Activated naive CD4-positive, alpha-beta T cell treated with anti-CD3 and anti-CD28 coated beads for 36 hours (primary cell): ENCODE measurements around the gene NBEA. TPM values are rescaled to one million over a fixed set of nuclear protein-coding genes. Genes with fewer than 3 reads are reported as not detected.

Experiments
- CTCF ChIA-PET: fragments of 350-600 bp; sonication (Branson Sonifier 250); formaldehyde crosslinking; loops from one replicate; lab custom pipeline; 2021; ENCODE audit warnings: antibody characterized with exemption; lab: Charles Lee
- DNase-seq: peaks from one replicate; pipeline ENCODE4 v3.0.0-alpha.2; 2020
- H3K27ac Mint-ChIP-seq: one replicate; pipeline ENCODE4 v1.8.0; 2021; ENCODE audit warnings: mild to moderate bottlenecking, mixed read lengths
- H3K27me3 Mint-ChIP-seq: one replicate; pipeline ENCODE4 v1.8.0; 2021; ENCODE audit warnings: low read depth, mixed read lengths
- H3K36me3 Mint-ChIP-seq: one replicate; pipeline ENCODE4 v1.8.0; 2021; ENCODE audit warnings: low read depth, mixed read lengths
- H3K4me1 Mint-ChIP-seq: one replicate; pipeline ENCODE4 v1.8.0; 2021; ENCODE audit warnings: low read depth, mixed read lengths
- H3K4me3 Mint-ChIP-seq: one replicate; pipeline ENCODE4 v1.8.0; 2021; ENCODE audit warnings: mild to moderate bottlenecking, moderate library complexity, mixed read lengths
- H3K9me3 Mint-ChIP-seq: one replicate; pipeline ENCODE4 v1.8.0; 2021; ENCODE audit warnings: mixed read lengths
- intact Hi-C: fragments of 100-400 bp; cut with micrococcal nuclease; formaldehyde crosslinking; loops from one replicate; pipeline ENCODE4 v1.15.1; 2023
- total RNA-seq, 2 experiments: library from RNA; stranded (reverse); gene quantifications; one replicate each; pipeline ENCODE4 v1.2.3, GENCODE V29; 2021

The NBEA gene
- total RNA-seq, 2 experiments from 2014 or later = 0.26 to 0.67 TPM

- H3K27me3 Mint-ChIP-seq = no peaks in the 10 kb centered on the region
- DNase-seq = no peak
These were observed 336.8 kb downstream of the NBEA start for GRCh38 chr13:35278917-35279316.

DNA sequence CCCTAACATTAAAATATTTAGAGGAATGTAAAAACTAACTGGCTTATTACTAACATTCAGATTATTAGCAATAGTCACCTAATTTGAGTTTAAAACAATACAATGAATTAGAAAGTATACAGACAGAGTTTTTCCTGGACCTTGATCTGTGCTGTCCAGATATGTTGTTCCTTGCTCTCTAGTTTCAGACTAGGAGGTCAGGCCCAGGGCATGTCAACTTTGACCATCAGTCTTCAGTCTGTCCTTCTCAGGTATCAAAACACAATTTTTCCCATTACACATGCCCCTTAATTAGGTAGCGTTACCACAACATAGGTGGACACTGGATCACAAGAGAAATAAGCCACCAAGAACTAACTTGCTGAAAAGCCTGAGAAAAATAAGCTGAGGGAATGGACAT, 337.4 kb downstream of the NBEA start:
- no peaks in the 10 kb centered on the region for H3K36me3 Mint-ChIP-seq
- DNase-seq = no peak
- intact Hi-C loops = no loop called here
- no peaks in the 10 kb centered on the region for H3K27me3 Mint-ChIP-seq
- no peaks in the 10 kb centered on the region for H3K9me3 Mint-ChIP-seq
- no peaks in the 10 kb centered on the region for H3K4me1 Mint-ChIP-seq
- H3K4me3 Mint-ChIP-seq = no peak overlapping the region
- CTCF ChIA-PET = no interaction called here
- H3K27ac Mint-ChIP-seq = no peak overlapping the region

More at GRCh38 chr13:35278917-35279316, 336.8 kb downstream of the NBEA start:
- H3K4me3 Mint-ChIP-seq = no peak overlapping the region
- CTCF ChIA-PET = no interaction called here
- peaks cover 2% of the 10 kb centered on the region for H3K9me3 Mint-ChIP-seq
- intact Hi-C loops = no loop called here
- H3K4me1 Mint-ChIP-seq = no peaks in the 10 kb centered on the region
- H3K36me3 Mint-ChIP-seq = no peaks in the 10 kb centered on the region
- no peak overlapping the region for H3K27ac Mint-ChIP-seq

GRCh38 chr13:35283856-35284255, 341.8 kb downstream of the NBEA start:
- no peaks in the 10 kb centered on the region for H3K27me3 Mint-ChIP-seq
- no peaks in the 10 kb centered on the region for H3K9me3 Mint-ChIP-seq
- CTCF ChIA-PET = no interaction called here
- H3K36me3 Mint-ChIP-seq = no peaks in the 10 kb centered on the region
- H3K27ac Mint-ChIP-seq = no peak overlapping the region
- intact Hi-C loops = no loop called here
- DNase-seq = no peak
- H3K4me3 Mint-ChIP-seq = no peak overlapping the region
- H3K4me1 Mint-ChIP-seq = no peaks in the 10 kb centered on the region

GRCh38 chr13:35285677-35286076, 343.6 kb downstream of the NBEA start:
- no peak overlapping the region for H3K4me3 Mint-ChIP-seq
- H3K36me3 Mint-ChIP-seq = no peaks in the 10 kb centered on the region
- H3K9me3 Mint-ChIP-seq = no peaks in the 10 kb centered on the region
- CTCF ChIA-PET = no interaction called here
- no peaks in the 10 kb centered on the region for H3K27me3 Mint-ChIP-seq
- intact Hi-C loops = no loop called here
- no peak overlapping the region for H3K27ac Mint-ChIP-seq
- no peak for DNase-seq
- H3K4me1 Mint-ChIP-seq = no peaks in the 10 kb centered on the region

DNA sequence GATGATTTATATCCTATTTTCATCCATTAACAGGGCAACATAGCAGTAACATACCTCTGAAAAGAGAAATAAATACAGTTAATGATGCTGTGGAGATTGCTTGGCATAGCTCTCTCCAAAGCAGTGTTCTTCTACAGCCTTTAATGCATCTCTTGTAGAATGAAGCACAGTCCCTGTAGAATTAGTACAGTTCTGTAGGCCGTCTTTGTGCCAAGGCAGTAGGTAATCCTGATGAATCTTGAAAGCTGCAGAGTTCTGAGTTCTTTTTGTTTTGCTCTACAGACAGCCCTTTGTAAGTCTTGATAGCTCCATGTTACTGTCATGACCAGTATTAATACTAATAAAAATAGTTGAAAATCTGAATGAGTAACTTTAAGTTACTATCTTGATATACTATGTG, 350.3 kb downstream of the NBEA start:
- no peak for DNase-seq
- Mint-ChIP-seq H3K36me3 (no peaks in the 10 kb centered on the region), H3K27ac (no peak overlapping the region), H3K4me1 (no peaks in the 10 kb centered on the region), H3K9me3 (no peaks in the 10 kb centered on the region), H3K4me3 (no peak overlapping the region), H3K27me3 (no peaks in the 10 kb centered on the region)
- CTCF ChIA-PET = no interaction called here
- intact Hi-C loops = no loop called here

DNA sequence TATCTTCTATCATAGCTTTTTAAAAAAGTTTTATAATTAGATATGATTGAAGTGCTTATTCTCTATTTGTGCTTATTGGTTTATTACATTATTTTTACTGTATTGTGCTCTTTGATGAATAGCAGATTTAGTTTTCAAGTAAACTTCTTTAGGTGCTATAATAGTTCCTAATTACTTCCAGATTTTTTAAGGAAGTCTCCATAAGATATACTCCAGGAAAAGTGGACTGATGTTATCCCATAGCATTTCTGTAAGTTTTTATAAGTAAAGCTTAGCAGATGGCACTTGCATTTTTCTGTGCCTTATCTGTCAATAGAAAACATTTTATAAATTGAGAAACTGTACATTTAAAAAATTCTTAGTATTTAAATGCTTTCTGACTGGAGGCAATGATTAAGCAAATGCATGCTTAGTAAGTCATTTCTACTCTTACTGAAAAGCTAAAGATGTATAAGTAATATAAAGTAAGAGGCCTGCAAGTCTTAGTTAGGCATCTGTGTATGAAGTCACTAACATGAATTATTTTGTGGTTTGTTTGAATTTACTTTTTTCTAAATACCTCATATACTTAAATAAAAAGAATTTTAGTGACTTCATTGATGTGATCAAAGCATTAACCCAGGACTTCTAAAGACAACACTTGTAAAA, 351.6 kb downstream of the NBEA start:
- Mint-ChIP-seq H3K27me3 (no peaks in the 10 kb centered on the region), H3K36me3 (no peaks in the 10 kb centered on the region), H3K4me3 (no peak overlapping the region), H3K27ac (no peak overlapping the region), H3K4me1 (no peaks in the 10 kb centered on the region), H3K9me3 (no peaks in the 10 kb centered on the region)
- intact Hi-C loops = no loop called here
- DNase-seq = no peak
- CTCF ChIA-PET = no interaction called here

GRCh38 chr13:35309706-35310105, 367.6 kb downstream of the NBEA start:
- CTCF ChIA-PET = no interaction called here
- no peak overlapping the region for H3K4me3 Mint-ChIP-seq
- no peaks in the 10 kb centered on the region for H3K9me3 Mint-ChIP-seq
- no peaks in the 10 kb centered on the region for H3K36me3 Mint-ChIP-seq
- no peak overlapping the region for H3K27ac Mint-ChIP-seq
- no peaks in the 10 kb centered on the region for H3K4me1 Mint-ChIP-seq
- DNase-seq = no peak
- no peaks in the 10 kb centered on the region for H3K27me3 Mint-ChIP-seq
- intact Hi-C loops = no loop called here

DNA sequence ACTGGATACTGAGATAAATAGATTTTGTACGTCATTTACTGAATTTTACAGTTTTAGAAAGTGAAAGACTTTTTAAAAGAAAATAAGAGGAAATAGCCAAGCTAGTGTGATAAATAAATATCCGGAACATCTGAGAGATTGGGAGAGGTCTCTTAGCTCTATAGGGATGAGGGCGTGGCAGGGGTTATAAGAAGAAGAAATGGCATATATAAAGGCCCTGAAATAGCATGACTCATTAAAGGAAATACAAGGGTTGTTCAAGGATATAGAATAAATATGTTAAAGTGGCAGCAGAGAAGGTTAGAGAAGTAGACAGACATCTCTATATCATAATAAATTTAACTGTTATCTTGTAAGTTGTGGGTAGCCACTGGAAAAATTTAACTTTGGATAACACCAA, 390.1 kb downstream of the NBEA start:
- intact Hi-C loops = no loop called here
- DNase-seq = no peak
- H3K9me3 Mint-ChIP-seq = peaks cover 4% of the 10 kb centered on the region
- no peak overlapping the region for H3K27ac Mint-ChIP-seq
- no peaks in the 10 kb centered on the region for H3K4me1 Mint-ChIP-seq
- H3K36me3 Mint-ChIP-seq = peaks cover 1% of the 10 kb centered on the region
- H3K27me3 Mint-ChIP-seq = no peaks in the 10 kb centered on the region
- CTCF ChIA-PET = interaction anchor here (0.7 kb wide), 1 partner anchor 76 kb away, joined by 3 read pairs; no protein-coding TSS in a partner anchor
- no peak overlapping the region for H3K4me3 Mint-ChIP-seq

DNA sequence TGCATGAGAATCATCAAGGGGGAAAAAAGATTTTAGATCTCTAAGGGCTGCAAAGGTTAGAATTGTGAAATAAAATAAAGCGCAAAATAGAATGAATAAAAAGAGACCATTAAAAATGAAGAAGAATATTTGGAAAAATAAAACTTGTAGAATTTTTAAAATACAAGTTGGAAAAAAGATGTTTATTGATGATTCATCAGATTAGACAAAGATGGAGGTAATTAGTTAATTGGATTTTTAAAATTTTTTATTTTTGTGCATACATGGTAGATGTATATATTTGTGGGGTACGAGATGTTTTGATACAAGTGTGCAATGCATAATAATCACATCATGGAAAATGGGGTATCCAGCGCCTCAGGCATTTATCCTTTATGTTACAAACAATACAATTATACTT, 391.1 kb downstream of the NBEA start:
- H3K9me3 Mint-ChIP-seq = peaks cover 4% of the 10 kb centered on the region
- H3K27ac Mint-ChIP-seq = no peak overlapping the region
- no peak overlapping the region for H3K4me3 Mint-ChIP-seq
- intact Hi-C loops = no loop called here
- peaks cover 1% of the 10 kb centered on the region for H3K36me3 Mint-ChIP-seq
- H3K4me1 Mint-ChIP-seq = no peaks in the 10 kb centered on the region
- DNase-seq = no peak
- CTCF ChIA-PET = no interaction called here
- no peaks in the 10 kb centered on the region for H3K27me3 Mint-ChIP-seq

DNA sequence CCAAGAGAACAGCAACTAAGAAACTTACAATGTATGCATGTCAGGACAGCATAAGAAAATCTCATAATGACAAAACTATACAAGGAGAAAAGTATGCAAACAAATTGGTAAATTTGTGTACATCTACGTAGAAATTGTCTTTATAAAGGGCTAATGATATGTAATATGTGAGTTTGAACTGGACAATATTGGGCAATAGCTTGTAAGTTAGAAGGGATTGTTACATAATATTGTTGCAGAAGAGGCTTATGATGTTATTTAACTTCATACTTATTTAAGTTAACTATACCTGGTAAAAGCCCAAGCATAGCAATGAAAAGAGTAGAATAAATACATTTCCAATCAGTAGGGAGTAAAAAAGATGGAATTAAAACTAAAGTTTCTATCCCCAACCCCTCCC, 400.4 kb downstream of the NBEA start:
- Mint-ChIP-seq H3K9me3 (no peaks in the 10 kb centered on the region), H3K27ac (no peak overlapping the region), H3K27me3 (no peaks in the 10 kb centered on the region), H3K4me1 (no peaks in the 10 kb centered on the region), H3K4me3 (no peak overlapping the region), H3K36me3 (no peaks in the 10 kb centered on the region)
- DNase-seq = no peak
- CTCF ChIA-PET = no interaction called here
- intact Hi-C loops = no loop called here

- intact Hi-C loops = no loop called here
- CTCF ChIA-PET = no interaction called here
- H3K36me3 Mint-ChIP-seq = no peaks in the 10 kb centered on the region
- H3K9me3 Mint-ChIP-seq = no peaks in the 10 kb centered on the region
- no peak overlapping the region for H3K4me3 Mint-ChIP-seq
- H3K27ac Mint-ChIP-seq = no peak overlapping the region
- no peaks in the 10 kb centered on the region for H3K27me3 Mint-ChIP-seq
- H3K4me1 Mint-ChIP-seq = no peaks in the 10 kb centered on the region
- no peak for DNase-seq
These were observed 401.3 kb downstream of the NBEA start for GRCh38 chr13:35343417-35343816.

DNA sequence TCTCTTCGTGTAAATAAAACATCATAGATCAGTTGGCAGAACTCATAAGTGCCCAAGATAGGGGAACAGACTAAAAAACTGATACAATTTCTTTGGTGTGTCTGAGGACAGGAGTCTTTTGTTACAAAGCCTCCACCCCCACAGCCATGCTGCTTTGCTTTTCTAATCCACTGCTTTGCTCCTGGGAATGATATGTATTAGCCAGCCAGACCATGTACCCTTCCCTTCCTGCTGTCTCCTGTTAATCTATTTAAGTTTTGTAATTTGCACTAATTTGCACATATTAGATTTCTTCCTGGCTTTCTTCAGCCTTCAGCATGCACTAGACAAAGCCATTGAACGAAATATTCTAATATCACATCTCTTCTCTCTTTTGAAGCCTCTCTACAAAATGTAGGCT, 403.9 kb downstream of the NBEA start:
- Mint-ChIP-seq H3K27me3 (no peaks in the 10 kb centered on the region), H3K36me3 (no peaks in the 10 kb centered on the region), H3K27ac (no peak overlapping the region), H3K9me3 (no peaks in the 10 kb centered on the region), H3K4me3 (no peak overlapping the region), H3K4me1 (no peaks in the 10 kb centered on the region)
- CTCF ChIA-PET = interaction anchor here (0.6 kb wide), 1 partner anchor 14 kb away, joined by 3 read pairs; no protein-coding TSS in a partner anchor
- intact Hi-C loops = no loop called here
- no peak for DNase-seq

- DNase-seq = no peak
- CTCF ChIA-PET = interaction anchor here (0.6 kb wide), 2 partner anchors 9 to 14 kb away, joined by 3 read pairs; no protein-coding TSS in a partner anchor
- Mint-ChIP-seq H3K27me3 (no peaks in the 10 kb centered on the region), H3K9me3 (no peaks in the 10 kb centered on the region), H3K27ac (no peak overlapping the region), H3K36me3 (no peaks in the 10 kb centered on the region), H3K4me1 (no peaks in the 10 kb centered on the region), H3K4me3 (no peak overlapping the region)
- intact Hi-C loops = no loop called here
These were observed 404.4 kb downstream of the NBEA start for GRCh38 chr13:35346494-35346893.
